ENCODE data around the gene VDR.
A peak's percentile ranks its signal among the peaks of the same experiment; 100 is the strongest.
"Not testable (repeated sequence)": the region's sequence is repeated elsewhere in the genome, so short reads cannot be mapped to it uniquely, and the experiment has no call there.

The VDR gene

GRCh38 chr12:47811072-47811396 is 93.8 kb downstream of the VDR start:
- no peak for DNase-seq

- DNase-seq = not testable (repeated sequence)
Observed at GRCh38 chr12:47809518-47809917, 95.3 kb downstream of the VDR start.

- peak; percentile 54 for DNase-seq
Observed at GRCh38 chr12:47808574-47809365, 96.0 kb downstream of the VDR start.

- peak; percentile 89 for DNase-seq
Observed at GRCh38 chr12:47808050-47808449, 96.7 kb downstream of the VDR start.

- DNase-seq = no peak
Observed at GRCh38 chr12:47807338-47807737, 97.5 kb downstream of the VDR start.

- no peak for DNase-seq
Observed at GRCh38 chr12:47805417-47805816, 99.4 kb downstream of the VDR start.

- no peak for DNase-seq
Observed at GRCh38 chr12:47804171-47804570, 100.6 kb downstream of the VDR start.

GRCh38 chr12:47803191-47803875 is 101.5 kb downstream of the VDR start:
- no peak for DNase-seq

GRCh38 chr12:47802312-47802711 is 102.5 kb downstream of the VDR start:
- DNase-seq = no peak

- no peak for DNase-seq
Observed at GRCh38 chr12:47801904-47802246, 102.9 kb downstream of the VDR start.

- DNase-seq = no peak
Observed at GRCh38 chr12:47801170-47801903, 103.5 kb downstream of the VDR start.

GRCh38 chr12:47800582-47800981 is 104.2 kb downstream of the VDR start:
- no peak for DNase-seq

- no peak for DNase-seq
Observed at GRCh38 chr12:47799357-47799955, 105.3 kb downstream of the VDR start.

- DNase-seq = no peak
Observed at GRCh38 chr12:47798382-47798948, 106.3 kb downstream of the VDR start.

GRCh38 chr12:47797441-47797840 is 107.4 kb downstream of the VDR start:
- no peak for DNase-seq

GRCh38 chr12:47795814-47796411 is 108.9 kb downstream of the VDR start:
- DNase-seq = no peak

- DNase-seq = no peak
Observed at GRCh38 chr12:47795121-47795813, 109.5 kb downstream of the VDR start.

GRCh38 chr12:47794679-47795078 is 110.1 kb downstream of the VDR start:
- no peak for DNase-seq

GRCh38 chr12:47793015-47793681 is 111.6 kb downstream of the VDR start:
- no peak for DNase-seq

GRCh38 chr12:47791874-47792273 is 112.9 kb downstream of the VDR start:
- no peak for DNase-seq
